Activated CD8-positive, alpha-beta T cell treated with anti-CD3 and anti-CD28 coated beads for 36 hours (primary cell): ENCODE results near the gene CRTAP. TPM values are rescaled to one million over a fixed set of nuclear protein-coding genes. Genes with fewer than 3 reads are reported as not detected.

Experiments
- ATAC-seq: fragments of 200-7000 bp; cut with Tn5 transposase; one replicate; pipeline ENCODE4 v1.10.0; 2021; ENCODE audit warnings: mild to moderate bottlenecking, moderate library complexity
- CTCF ChIA-PET: fragments of 350-600 bp; sonication (Branson Sonifier 250); formaldehyde crosslinking; loops from one replicate; lab custom pipeline; 2021; ENCODE audit warnings: antibody characterized with exemption; lab: Charles Lee
- POLR2A ChIA-PET: fragments of 350-600 bp; sonication (Branson Sonifier 250); formaldehyde crosslinking; loops from one replicate; lab custom pipeline; 2021; ENCODE audit warnings: antibody characterized with exemption; lab: Charles Lee
- DNase-seq: peaks from one replicate; pipeline ENCODE4 v3.0.0-alpha.2; 2020
- H3K27ac Mint-ChIP-seq: one replicate; pipeline ENCODE4 v1.8.0; 2021; ENCODE audit warnings: mild to moderate bottlenecking, mixed read lengths
- H3K27me3 Mint-ChIP-seq: one replicate; pipeline ENCODE4 v1.8.0; 2021; ENCODE audit warnings: mixed read lengths
- H3K36me3 Mint-ChIP-seq: one replicate; pipeline ENCODE4 v1.8.0; 2021; ENCODE audit warnings: low read depth, mixed read lengths
- H3K4me1 Mint-ChIP-seq: one replicate; pipeline ENCODE4 v1.8.0; 2021; ENCODE audit warnings: low read depth, mixed read lengths
- H3K4me3 Mint-ChIP-seq: one replicate; pipeline ENCODE4 v1.8.0; 2021; ENCODE audit warnings: mild to moderate bottlenecking, moderate library complexity, mixed read lengths
- H3K9me3 Mint-ChIP-seq: one replicate; pipeline ENCODE4 v1.8.0; 2021; ENCODE audit warnings: mixed read lengths
- CTCF ChIP-seq: fragments of 200-600 bp; IDR thresholded peaks from one replicate; pipeline ENCODE4 v1.8.0; 2022; ENCODE audit warnings: antibody characterized with exemption, mild to moderate bottlenecking
- intact Hi-C: fragments of 100-400 bp; cut with micrococcal nuclease; formaldehyde crosslinking; loops from one replicate; pipeline ENCODE4 v1.10.0; 2022
- total RNA-seq, 2 experiments: library from RNA; stranded (reverse); gene quantifications; one replicate each; pipeline ENCODE4 v1.2.3, GENCODE V29; 2021

CRTAP gene
- total RNA-seq, 2 experiments from 2014 or later = 32.7 to 35.7 TPM

- peaks cover 10% of the 10 kb centered on the region for H3K36me3 Mint-ChIP-seq
- ChIA-PET POLR2A (no interaction called here), CTCF (interaction anchor here (0.8 to 1.3 kb wide), 2 partner anchors 8 to 177 kb away, joined by 3 to 4 read pairs; no protein-coding TSS in a partner anchor)
- TF ChIP-seq CTCF = no peak
- peak overlapping the region; percentile 9 for H3K27ac Mint-ChIP-seq
- H3K9me3 Mint-ChIP-seq = no peaks in the 10 kb centered on the region
- ATAC-seq (peak; percentile 42), DNase-seq (no peak)
- H3K4me1 Mint-ChIP-seq = peaks cover 8% of the 10 kb centered on the region
- no peak overlapping the region for H3K4me3 Mint-ChIP-seq
- intact Hi-C loops = no loop called here
- no peaks in the 10 kb centered on the region for H3K27me3 Mint-ChIP-seq
Observed at GRCh38 chr3:33124638-33125037, 10.8 kb downstream of the CRTAP start.

- ChIA-PET POLR2A (no interaction called here), CTCF (no interaction called here)
- TF ChIP-seq CTCF = no peak
- H3K36me3 Mint-ChIP-seq = peaks cover 8% of the 10 kb centered on the region
- no peaks in the 10 kb centered on the region for H3K9me3 Mint-ChIP-seq
- no peak overlapping the region for H3K27ac Mint-ChIP-seq
- no peaks in the 10 kb centered on the region for H3K27me3 Mint-ChIP-seq
- H3K4me1 Mint-ChIP-seq = peaks cover 8% of the 10 kb centered on the region
- intact Hi-C loops = no loop called here
- DNase-seq (no peak), ATAC-seq (no peak)
- no peak overlapping the region for H3K4me3 Mint-ChIP-seq
Observed at GRCh38 chr3:33125840-33126239, 12.0 kb downstream of the CRTAP start.

GRCh38 chr3:33128706-33129105, 14.9 kb downstream of the CRTAP start:
- no peak for ATAC-seq
- ChIA-PET CTCF (no interaction called here), POLR2A (no interaction called here)
- Mint-ChIP-seq H3K36me3 (peaks cover 8% of the 10 kb centered on the region), H3K4me3 (no peak overlapping the region), H3K9me3 (no peaks in the 10 kb centered on the region), H3K27ac (no peak overlapping the region), H3K27me3 (no peaks in the 10 kb centered on the region), H3K4me1 (peaks cover 8% of the 10 kb centered on the region)
- intact Hi-C loops = no loop called here
- DNase-seq = no peak
- no peak for TF ChIP-seq CTCF

- ATAC-seq = no peak
- Mint-ChIP-seq H3K4me1 (no peaks in the 10 kb centered on the region), H3K27ac (no peak overlapping the region), H3K36me3 (peaks cover 13% of the 10 kb centered on the region), H3K4me3 (no peak overlapping the region), H3K9me3 (no peaks in the 10 kb centered on the region), H3K27me3 (no peaks in the 10 kb centered on the region)
- intact Hi-C loops = loop anchor here (2.0 to 5.0 kb wide), 2 partner anchors 242 to 657 kb away; no protein-coding TSS in a partner anchor
- no peak for DNase-seq
- CTCF ChIA-PET = interaction anchor here (0.9 to 4.0 kb wide), 4 partner anchors 12 to 243 kb away, joined by 3 to 78 read pairs (median 21); no protein-coding TSS in a partner anchor
- no peak for TF ChIP-seq CTCF
- POLR2A ChIA-PET = no interaction called here
Observed at GRCh38 chr3:33130144-33130543, 16.3 kb downstream of the CRTAP start.

GRCh38 chr3:33131331-33132018, 17.7 kb downstream of the CRTAP start:
- Mint-ChIP-seq H3K36me3 (peaks cover 15% of the 10 kb centered on the region), H3K4me3 (no peak overlapping the region), H3K4me1 (no peaks in the 10 kb centered on the region), H3K9me3 (no peaks in the 10 kb centered on the region), H3K27me3 (no peaks in the 10 kb centered on the region), H3K27ac (no peak overlapping the region)
- POLR2A ChIA-PET = interaction anchor here (0.5 kb wide), 1 partner anchor 600 kb away, joined by 3 read pairs; no protein-coding TSS in a partner anchor
- CTCF ChIA-PET = interaction anchor here (0.6 to 4.0 kb wide), 65 partner anchors 9 to 661 kb away, joined by 3 to 78 read pairs (median 4); partner anchors contain the start of genes CRTAP and SUSD5
- peak; percentile 84 for TF ChIP-seq CTCF
- ATAC-seq = peak; percentile 80
- DNase-seq = peak; percentile 50
- intact Hi-C loops = loop anchor here (2.0 to 5.0 kb wide), 2 partner anchors 241 to 655 kb away; no protein-coding TSS in a partner anchor
